ENCODE data around the gene DNASE2B.

The DNASE2B gene

DNA sequence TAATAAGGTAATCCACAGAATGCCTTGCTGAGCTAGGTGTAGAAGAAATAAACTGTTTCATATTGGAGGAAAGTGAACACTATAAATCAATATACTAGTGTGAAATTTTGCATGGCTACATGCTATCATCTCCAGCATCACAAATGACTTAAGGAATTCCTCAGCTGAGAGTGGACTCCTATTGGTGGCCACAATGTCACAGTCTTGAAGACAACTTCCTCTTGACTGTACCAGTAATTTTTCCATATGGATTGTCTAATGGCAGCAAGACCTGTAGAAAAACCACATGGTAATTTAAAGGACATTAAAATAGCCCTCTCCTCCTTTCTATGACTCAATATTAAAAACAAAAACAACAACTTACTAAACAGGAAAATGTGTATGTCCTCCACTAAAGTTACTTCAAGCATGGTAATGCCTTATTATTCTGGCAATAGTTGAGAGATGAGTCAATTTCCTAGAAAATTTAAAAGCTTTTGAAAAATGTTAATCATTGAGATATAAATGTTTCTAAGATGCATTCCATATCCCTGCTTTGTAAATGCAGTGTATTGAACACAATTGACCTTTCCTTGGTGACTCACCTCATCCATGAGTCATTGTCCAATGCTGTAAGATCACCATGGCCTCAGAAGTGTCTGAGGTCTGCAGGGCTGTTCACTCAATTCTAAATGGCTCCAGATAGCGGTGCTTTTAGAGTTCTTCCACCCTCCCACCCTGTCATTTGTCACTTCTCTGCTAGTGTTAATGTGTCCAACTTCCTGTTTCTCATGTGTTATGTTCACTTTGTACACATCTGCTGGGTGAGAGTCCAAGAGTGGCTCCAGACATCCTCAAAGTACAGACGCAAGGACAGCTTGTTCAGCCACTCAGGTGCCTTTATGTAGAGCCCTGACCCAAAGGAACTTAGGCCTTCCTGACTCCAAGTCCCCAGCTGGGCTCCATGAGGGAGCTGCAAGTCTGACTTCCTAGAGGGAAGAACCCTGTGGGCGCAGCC, 32.8 kb upstream of the DNASE2B start:
- H3K36me3 ChIP-seq (replicated peaks) = no peaks in the 10 kb centered on the region
- H3K9me3 ChIP-seq = no peaks in the 10 kb centered on the region
- H3K27me3 ChIP-seq (ENCODE audit: low read depth) = no peaks in the 10 kb centered on the region
- in situ Hi-C loops (cut with MboI; ENCODE audit: low sequenced_read_pairs) = no loop called here
- DNase-seq (ENCODE audit: low spot score in 2 of 2) = no peak
- no peaks in the 10 kb centered on the region for H3K4me1 ChIP-seq
- no peak overlapping the region for H3K4me3 ChIP-seq

DNA sequence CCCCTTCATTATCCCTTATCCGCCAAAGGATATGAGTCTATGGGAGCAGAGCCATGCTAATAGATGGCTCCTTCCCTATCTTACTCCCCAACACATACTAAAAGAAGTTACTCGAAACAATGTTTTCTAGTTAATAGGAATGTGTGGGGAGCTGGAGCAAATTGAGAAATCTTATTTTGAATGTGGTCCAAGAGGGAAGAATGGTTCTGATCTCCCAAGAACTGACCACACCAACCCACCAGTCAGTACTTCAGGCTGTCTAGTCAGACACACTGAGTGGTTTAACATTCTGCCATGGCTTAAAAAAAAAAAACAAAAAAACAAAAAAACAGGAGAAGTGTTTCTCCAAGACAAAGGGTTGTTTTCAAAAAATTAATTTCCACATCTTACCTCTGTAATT, 31.5 kb upstream of the DNASE2B start:
- in situ Hi-C loops (cut with MboI; ENCODE audit: low sequenced_read_pairs) = no loop called here
- DNase-seq (ENCODE audit: low spot score in 2 of 2) = no peak
- Histone ChIP-seq H3K36me3 (replicated peaks) (no peaks in the 10 kb centered on the region), H3K27me3 (ENCODE audit: low read depth) (no peaks in the 10 kb centered on the region), H3K9me3 (no peaks in the 10 kb centered on the region), H3K4me3 (no peak overlapping the region), H3K4me1 (no peaks in the 10 kb centered on the region)

GRCh38 chr1:84367219-84367618, 31.1 kb upstream of the DNASE2B start:
- no peaks in the 10 kb centered on the region for H3K27me3 ChIP-seq (ENCODE audit: low read depth)
- in situ Hi-C loops (cut with MboI; ENCODE audit: low sequenced_read_pairs) = no loop called here
- DNase-seq (ENCODE audit: low spot score in 2 of 2) = no peak

GRCh38 chr1:84368441-84368840, 29.8 kb upstream of the DNASE2B start:
- Histone ChIP-seq H3K27me3 (ENCODE audit: low read depth) (no peaks in the 10 kb centered on the region), H3K36me3 (replicated peaks) (no peaks in the 10 kb centered on the region), H3K4me3 (no peak overlapping the region), H3K4me1 (no peaks in the 10 kb centered on the region), H3K9me3 (no peaks in the 10 kb centered on the region)
- DNase-seq (ENCODE audit: low spot score in 2 of 2) = no peak
- in situ Hi-C loops (cut with MboI; ENCODE audit: low sequenced_read_pairs) = no loop called here

More at GRCh38 chr1:84367219-84367618, 31.1 kb upstream of the DNASE2B start:
- Histone ChIP-seq H3K4me3 (no peak overlapping the region), H3K4me1 (no peaks in the 10 kb centered on the region), H3K9me3 (no peaks in the 10 kb centered on the region), H3K36me3 (replicated peaks) (no peaks in the 10 kb centered on the region)

DNA sequence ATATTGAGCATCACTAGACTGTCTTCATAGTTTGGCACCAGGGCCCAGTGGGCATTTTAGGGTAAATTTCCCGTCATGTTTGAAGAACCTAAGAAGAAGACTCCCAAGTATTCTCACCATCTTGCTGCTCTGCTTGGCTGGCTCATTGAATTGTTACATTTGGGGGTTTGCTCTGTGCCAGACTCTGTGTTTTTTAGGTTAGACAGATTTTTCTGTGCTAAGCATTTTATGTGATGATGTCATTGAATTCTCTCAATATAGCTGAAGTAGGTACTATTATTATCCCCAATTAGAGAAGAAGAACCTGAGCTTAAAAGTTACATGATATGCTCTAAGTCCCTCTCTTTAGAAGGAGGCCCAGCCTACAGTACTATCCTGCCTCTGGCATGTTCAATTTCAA, 28.0 kb upstream of the DNASE2B start:
- H3K36me3 ChIP-seq (replicated peaks) = no peaks in the 10 kb centered on the region
- in situ Hi-C loops (cut with MboI; ENCODE audit: low sequenced_read_pairs) = no loop called here
- H3K27me3 ChIP-seq (ENCODE audit: low read depth) = no peaks in the 10 kb centered on the region
- no peaks in the 10 kb centered on the region for H3K4me1 ChIP-seq
- no peaks in the 10 kb centered on the region for H3K9me3 ChIP-seq
- no peak overlapping the region for H3K4me3 ChIP-seq
- DNase-seq (ENCODE audit: low spot score in 2 of 2) = no peak

DNA sequence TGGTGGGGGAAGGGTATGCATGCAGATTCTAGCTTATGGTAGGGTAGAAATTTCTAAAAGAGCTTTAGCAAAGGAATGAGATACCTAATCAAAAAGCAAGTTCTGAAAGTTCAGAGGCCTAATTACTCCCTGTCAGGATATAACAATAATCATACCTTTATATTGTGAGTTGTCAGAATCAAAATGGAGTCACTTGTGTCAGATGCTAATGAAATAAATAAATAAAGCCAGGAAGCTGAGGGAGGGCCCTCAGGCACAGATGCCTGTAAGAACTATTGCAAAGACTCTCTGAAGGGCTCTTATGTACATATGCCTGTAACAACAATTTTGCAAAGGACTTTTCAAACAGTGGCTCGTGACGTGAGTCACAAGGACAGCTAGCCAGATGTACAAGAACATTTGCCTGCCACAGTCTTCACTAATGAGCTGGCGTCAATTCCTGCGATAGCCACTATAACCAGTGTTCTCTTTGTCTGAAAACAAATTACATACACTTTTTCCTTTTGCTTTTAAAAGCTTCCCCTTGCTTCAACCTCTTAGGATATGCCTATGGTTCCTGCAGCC, 27.4 kb upstream of the DNASE2B start:
- Histone ChIP-seq H3K4me1 (no peaks in the 10 kb centered on the region), H3K4me3 (no peak overlapping the region), H3K9me3 (no peaks in the 10 kb centered on the region), H3K36me3 (replicated peaks) (no peaks in the 10 kb centered on the region), H3K27me3 (ENCODE audit: low read depth) (no peaks in the 10 kb centered on the region)
- DNase-seq (ENCODE audit: low spot score in 2 of 2) = no peak
- in situ Hi-C loops (cut with MboI; ENCODE audit: low sequenced_read_pairs) = no loop called here

DNA sequence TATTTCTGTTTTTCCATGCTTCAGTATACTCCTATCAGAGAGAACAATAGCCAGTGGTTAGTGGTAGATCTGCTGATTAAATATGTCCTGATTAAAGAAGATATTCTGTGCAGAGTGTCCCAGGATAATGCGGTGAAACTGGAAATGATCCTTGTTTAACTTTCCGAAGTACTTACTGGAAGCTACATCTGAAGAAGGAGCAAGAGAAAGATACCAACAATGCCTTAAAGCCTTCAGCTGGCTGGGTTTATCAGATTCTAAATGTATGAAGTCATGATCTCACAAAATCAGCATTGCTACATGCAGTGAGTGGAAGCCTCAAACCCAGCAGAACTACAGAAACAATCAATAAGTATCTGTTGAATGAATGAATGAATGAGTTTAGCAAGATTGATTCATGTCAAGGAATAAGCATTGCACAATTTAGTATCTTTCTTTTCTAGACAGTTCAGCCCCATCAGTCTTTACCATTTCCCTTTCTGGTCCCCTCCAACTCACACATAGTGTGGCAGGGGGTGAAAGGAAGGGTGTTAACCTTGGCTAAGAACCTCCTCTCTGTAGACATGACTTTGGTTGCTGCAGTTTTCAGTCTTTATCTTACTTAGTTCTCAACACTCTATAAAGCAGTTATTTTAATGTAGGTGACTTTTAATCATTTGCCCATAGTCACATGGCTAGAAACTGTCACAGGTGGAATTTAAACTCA, 24.7 kb upstream of the DNASE2B start:
- Histone ChIP-seq H3K27me3 (ENCODE audit: low read depth) (no peaks in the 10 kb centered on the region), H3K4me3 (no peak overlapping the region), H3K9me3 (no peaks in the 10 kb centered on the region), H3K4me1 (no peaks in the 10 kb centered on the region), H3K36me3 (replicated peaks) (no peaks in the 10 kb centered on the region)
- in situ Hi-C loops (cut with MboI; ENCODE audit: low sequenced_read_pairs) = no loop called here
- no peak for DNase-seq (ENCODE audit: low spot score in 2 of 2)

- H3K36me3 ChIP-seq (replicated peaks) = no peaks in the 10 kb centered on the region
- no peak for DNase-seq (ENCODE audit: low spot score in 2 of 2)
- H3K9me3 ChIP-seq = no peaks in the 10 kb centered on the region
- H3K4me1 ChIP-seq = peaks cover 12% of the 10 kb centered on the region
- no peaks in the 10 kb centered on the region for H3K27me3 ChIP-seq (ENCODE audit: low read depth)
- in situ Hi-C loops (cut with MboI; ENCODE audit: low sequenced_read_pairs) = no loop called here
- H3K4me3 ChIP-seq = no peak overlapping the region
These were observed 23.1 kb upstream of the DNASE2B start for GRCh38 chr1:84374991-84375696.

DNA sequence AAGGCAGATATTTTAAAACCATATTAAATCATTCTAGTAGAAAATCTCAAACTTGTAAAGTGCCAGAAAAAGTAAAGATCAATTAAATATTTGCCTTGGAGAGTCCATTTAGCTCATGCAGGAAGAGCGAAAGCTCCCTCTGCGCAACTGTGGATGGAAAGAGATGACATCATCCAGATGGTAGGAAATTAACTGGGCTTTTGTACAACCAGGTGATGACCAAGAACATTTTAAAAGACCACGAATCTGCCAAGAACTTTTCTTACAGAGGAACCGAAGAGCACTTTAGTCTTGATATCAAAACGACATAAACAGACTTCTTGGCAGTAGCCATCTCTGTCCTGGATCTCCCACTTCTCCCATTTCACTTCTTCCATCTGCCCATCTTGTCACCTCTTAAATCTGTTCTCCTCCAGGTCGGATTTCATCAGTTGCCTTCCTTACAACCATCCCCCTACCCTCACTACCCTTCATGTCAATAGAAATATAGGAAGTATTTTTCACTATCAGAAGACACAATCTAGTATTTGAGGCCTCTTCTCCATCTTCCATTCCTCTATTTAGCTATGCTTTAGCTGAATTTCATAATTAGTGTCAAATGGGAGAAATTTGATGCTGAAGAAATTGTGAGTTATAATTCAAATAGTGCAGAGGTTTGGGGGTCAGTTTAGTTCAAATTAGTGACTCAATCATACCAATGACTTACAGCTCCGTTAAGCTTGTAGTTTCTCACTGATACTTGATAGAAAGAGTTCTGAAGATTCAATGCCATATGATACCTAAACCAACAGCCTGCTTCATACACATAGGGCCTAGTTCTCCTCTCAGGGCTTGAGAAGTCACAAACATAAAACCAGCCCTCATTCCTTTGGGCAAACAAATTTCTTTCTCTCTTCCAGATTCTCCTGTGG, 22.0 kb upstream of the DNASE2B start:
- in situ Hi-C loops (cut with MboI; ENCODE audit: low sequenced_read_pairs) = no loop called here
- no peaks in the 10 kb centered on the region for H3K27me3 ChIP-seq (ENCODE audit: low read depth)
- H3K9me3 ChIP-seq = no peaks in the 10 kb centered on the region
- H3K36me3 ChIP-seq (replicated peaks) = no peaks in the 10 kb centered on the region
- no peak overlapping the region for H3K4me3 ChIP-seq
- no peak for DNase-seq (ENCODE audit: low spot score in 2 of 2)
- H3K4me1 ChIP-seq = peaks cover 12% of the 10 kb centered on the region

DNA sequence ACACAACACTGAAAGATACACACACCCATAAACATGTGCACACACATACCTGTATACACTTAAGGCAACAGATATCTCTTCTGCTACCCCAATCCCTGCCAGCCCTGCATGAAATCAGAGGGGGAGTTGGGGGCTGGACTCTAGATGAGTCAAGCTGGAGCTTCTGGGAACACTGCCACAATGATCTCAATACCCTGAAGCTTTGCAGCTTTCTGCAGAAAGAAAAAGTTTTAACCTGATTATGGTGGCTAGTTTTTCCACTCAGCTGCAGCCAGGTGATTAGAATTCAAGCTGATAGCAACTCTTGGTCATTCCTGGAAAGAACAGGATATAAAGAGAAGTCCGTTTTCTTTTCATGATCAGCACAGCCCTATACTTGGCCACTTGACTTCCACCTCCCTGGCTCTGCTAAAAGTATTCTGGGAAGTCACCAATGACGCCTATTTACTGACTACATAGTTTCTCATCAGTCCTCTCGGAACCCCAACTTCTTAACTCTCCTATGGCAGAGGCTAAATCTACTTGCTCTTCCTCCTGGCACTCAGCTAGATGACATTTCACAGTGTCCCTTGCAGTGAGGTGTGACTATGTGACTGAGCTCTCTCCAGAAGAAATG, 20.7 kb upstream of the DNASE2B start:
- Histone ChIP-seq H3K9me3 (no peaks in the 10 kb centered on the region), H3K4me1 (peaks cover 12% of the 10 kb centered on the region), H3K4me3 (no peak overlapping the region), H3K27me3 (ENCODE audit: low read depth) (no peaks in the 10 kb centered on the region), H3K36me3 (replicated peaks) (no peaks in the 10 kb centered on the region)
- DNase-seq (ENCODE audit: low spot score in 2 of 2) = no peak
- in situ Hi-C loops (cut with MboI; ENCODE audit: low sequenced_read_pairs) = no loop called here

DNA sequence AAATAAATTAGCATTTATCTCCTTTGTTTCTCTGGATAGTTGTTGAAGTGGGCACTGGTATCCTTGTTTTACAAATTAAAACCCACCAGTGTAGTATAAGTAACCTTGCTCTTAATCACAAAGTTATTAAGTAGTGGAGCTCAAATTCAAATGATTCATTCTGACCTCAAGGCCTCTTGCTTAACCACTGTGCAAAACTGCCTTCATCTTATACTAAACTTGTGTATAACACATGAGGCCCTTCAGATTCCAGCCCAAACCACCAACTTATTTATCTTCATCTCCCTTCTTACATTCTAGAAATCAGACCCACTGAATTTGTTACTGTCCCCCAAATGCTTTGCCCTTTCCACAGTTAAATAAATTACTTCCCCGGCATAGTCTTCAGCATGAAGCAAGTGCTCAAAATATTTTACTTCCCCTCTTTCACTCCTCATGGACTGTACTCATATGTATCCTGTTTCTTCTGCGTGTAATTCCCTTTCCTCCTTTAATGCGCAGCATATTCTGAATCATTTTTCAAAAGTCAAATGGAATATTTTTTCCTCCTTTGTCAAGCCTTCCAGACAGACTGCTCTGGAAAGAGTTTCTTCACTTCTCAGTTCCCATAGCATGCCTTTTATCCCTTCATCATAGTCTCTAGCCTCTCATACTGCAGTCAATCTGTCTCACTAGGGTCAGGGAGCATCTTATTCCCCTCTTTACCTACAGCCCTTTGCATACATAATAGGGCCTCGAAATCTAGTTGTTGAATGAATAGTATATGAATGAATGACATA, 19.0 kb upstream of the DNASE2B start:
- Histone ChIP-seq H3K4me3 (no peak overlapping the region), H3K27me3 (ENCODE audit: low read depth) (no peaks in the 10 kb centered on the region), H3K4me1 (peaks cover 12% of the 10 kb centered on the region), H3K9me3 (no peaks in the 10 kb centered on the region), H3K36me3 (replicated peaks) (no peaks in the 10 kb centered on the region)
- DNase-seq (ENCODE audit: low spot score in 2 of 2) = no peak
- in situ Hi-C loops (cut with MboI; ENCODE audit: low sequenced_read_pairs) = no loop called here

DNA sequence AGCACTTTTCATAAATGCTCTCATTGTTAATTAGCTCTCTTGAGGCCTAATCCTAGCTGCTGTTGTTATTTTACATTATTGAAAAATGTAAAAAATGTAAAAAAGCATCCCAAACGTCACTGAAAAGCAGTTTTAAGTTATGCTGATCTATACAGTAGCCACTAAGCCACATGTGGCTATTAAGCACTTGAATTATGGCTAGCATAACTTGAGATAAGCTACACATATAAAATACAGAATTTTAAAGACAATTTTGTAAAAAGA, 18.4 kb upstream of the DNASE2B start:
- H3K36me3 ChIP-seq (replicated peaks) = no peaks in the 10 kb centered on the region
- H3K9me3 ChIP-seq = no peaks in the 10 kb centered on the region
- H3K4me1 ChIP-seq = peaks cover 12% of the 10 kb centered on the region
- H3K4me3 ChIP-seq = no peak overlapping the region
- no peak for DNase-seq (ENCODE audit: low spot score in 2 of 2)
- no peaks in the 10 kb centered on the region for H3K27me3 ChIP-seq (ENCODE audit: low read depth)
- in situ Hi-C loops (cut with MboI; ENCODE audit: low sequenced_read_pairs) = no loop called here
